SK-N-SH (cell line): ENCODE results near the gene ARHGEF10L. TPM values are rescaled to one million over a fixed set of nuclear protein-coding genes. Genes with fewer than 3 reads are reported as not detected.

Source experiments
- CTCF ChIA-PET: fragments of 300-600, 350-600 bp; formaldehyde crosslinking; extraction: SDS; loops from one replicate; lab custom pipeline; 2021; lab: Yijun Ruan, JAX
- POLR2A ChIA-PET: fragments of 350-600 bp; sonication (Branson Sonifier 250); formaldehyde crosslinking; extraction: SDS; loops from one replicate; lab custom pipeline; 2020; ENCODE audit warnings: antibody characterized with exemption, inconsistent platforms; lab: Yijun Ruan, JAX
- DNase-seq: peaks from one replicate; pipeline ENCODE4 v3.0.0; 2012
- H2AFZ ChIP-seq: fragments of 200-600 bp; sonication (generic); 2 replicates; pipeline ENCODE4 v1.8.1; 2016; ENCODE audit warnings: antibody characterized with exemption, mild to moderate bottlenecking, low read depth
- H3F3A ChIP-seq: fragments of 200-600 bp; sonication (generic); replicated peaks from 2 replicates; pipeline ENCODE3; 2016; ENCODE audit warnings: antibody characterized with exemption, mild to moderate bottlenecking; ENCODE audit not compliant: insufficient read depth
- H3K27ac ChIP-seq, 2 experiments: fragments of 200-500 bp in 1 of 2; fragments of 200-600 bp in 1 of 2; sonication (Bioruptor generic) in 1 of 2; sonication (generic), shearing (Covaris generic) in 1 of 2; 2 replicates each; pipeline versions ENCODE4 v1.5.1 to v1.6.1; 2014 to 2016; ENCODE audit warnings: low read depth in 2 of 2, inconsistent platforms in 1 of 2, low read length in 1 of 2, mild to moderate bottlenecking in 1 of 2, mixed read lengths in 1 of 2
- H3K27me3 ChIP-seq: fragments of 200-600 bp; sonication (generic), shearing (Covaris generic); 2 replicates; pipeline ENCODE4 v1.6.1; 2016; ENCODE audit warnings: mixed run types; ENCODE audit not compliant: insufficient read depth
- H3K36me3 ChIP-seq, 2 experiments: fragments of 200-500 bp in 1 of 2; fragments of 200-600 bp in 1 of 2; sonication (Bioruptor generic) in 1 of 2; sonication (generic) in 1 of 2; replicated peaks in 1 of 2; 2 replicates each; pipeline versions ENCODE3 to v1.5.1; 2014 to 2016; ENCODE audit warnings: low read length in 1 of 2, mild to moderate bottlenecking in 1 of 2; ENCODE audit not compliant: insufficient read depth in 2 of 2, control insufficient read depth in 1 of 2
- H3K4me1 ChIP-seq, 2 experiments: fragments of 200-500 bp in 1 of 2; fragments of 200-600 bp in 1 of 2; sonication (Bioruptor generic) in 1 of 2; sonication (generic), shearing (Covaris generic) in 1 of 2; 2 replicates each; pipeline versions ENCODE4 v1.5.1 to v1.6.1; 2014 to 2016; ENCODE audit warnings: low read depth in 1 of 2, low read length in 1 of 2, mixed run types in 1 of 2; ENCODE audit not compliant: insufficient read depth in 2 of 2, control insufficient read depth in 1 of 2
- H3K4me2 ChIP-seq: fragments of 200-600 bp; sonication (generic), shearing (Covaris generic); 2 replicates; pipeline ENCODE4 v1.6.1; 2017; ENCODE audit warnings: mixed run types
- H3K4me3 ChIP-seq, 2 experiments: fragments of 200-500 bp in 1 of 2; fragments of 200-600 bp in 1 of 2; sonication (Bioruptor generic) in 1 of 2; sonication (generic), shearing (Covaris generic) in 1 of 2; 2 replicates each; pipeline versions ENCODE4 v1.5.1 to v1.8.1; 2014 to 2016; ENCODE audit warnings: low read depth in 2 of 2, inconsistent platforms in 1 of 2, low read length in 1 of 2, mild to moderate bottlenecking in 1 of 2, mixed read lengths in 1 of 2, moderate library complexity in 1 of 2
- H3K79me2 ChIP-seq: fragments of 200-600 bp; sonication (generic); 2 replicates; pipeline ENCODE4 v1.8.1; 2017; ENCODE audit warnings: mild to moderate bottlenecking; ENCODE audit not compliant: insufficient read depth
- H3K9ac ChIP-seq: fragments of 200-600 bp; sonication (generic); 2 replicates; pipeline ENCODE4 v1.6.1; 2017; ENCODE audit warnings: mixed run types
- H3K9me2 ChIP-seq: fragments of 200-600 bp; sonication (generic); 2 replicates; pipeline ENCODE4 v1.6.1; 2017; ENCODE audit warnings: mixed run types
- H3K9me3 ChIP-seq: fragments of 200-600 bp; sonication (generic); 2 replicates; pipeline ENCODE4 v1.6.1; 2017; ENCODE audit warnings: mixed run types, mild to moderate bottlenecking, moderate library complexity
- H4K20me1 ChIP-seq: fragments of 200-600 bp; sonication (generic); 2 replicates; pipeline ENCODE4 v1.6.1; 2017; ENCODE audit warnings: mild to moderate bottlenecking, mixed run types; ENCODE audit not compliant: insufficient read depth
- EP300 ChIP-seq, 2 experiments: IDR thresholded peaks; 2 replicates each; pipeline versions ENCODE4 v1.4.0 to v1.6.1; 2012; ENCODE audit warnings: borderline replicate concordance in 1 of 2, low read depth in 1 of 2, low read length in 1 of 2
- GABPA ChIP-seq: IDR thresholded peaks from 2 replicates; pipeline ENCODE4 v1.4.0; 2012; ENCODE audit warnings: low read depth, mild to moderate bottlenecking
- MAX ChIP-seq: IDR thresholded peaks from 2 replicates; pipeline ENCODE4 v1.4.0; 2012; ENCODE audit warnings: low read depth
- NFIC ChIP-seq: IDR thresholded peaks from 2 replicates; pipeline ENCODE4 v1.4.0; 2012; ENCODE audit warnings: borderline replicate concordance
- POLR2AphosphoS5 ChIP-seq: IDR thresholded peaks from 2 replicates; pipeline ENCODE4 v1.6.1; 2012; ENCODE audit warnings: low read depth, low read length
- RAD21 ChIP-seq: IDR thresholded peaks from 2 replicates; pipeline ENCODE4 v1.6.1; 2012; ENCODE audit warnings: mild to moderate bottlenecking, low read length
- RCOR1 ChIP-seq: fragments of 150-350 bp; IDR thresholded peaks from 2 replicates; pipeline ENCODE4 v1.6.1; 2017; ENCODE audit warnings: antibody characterized with exemption, low read length
- RFX5 ChIP-seq: IDR thresholded peaks from 2 replicates; pipeline ENCODE4 v1.6.1; 2012; ENCODE audit warnings: mild to moderate bottlenecking, improper control_type of control experiment, low read length
- SIN3A ChIP-seq: IDR thresholded peaks from 2 replicates; pipeline ENCODE4 v1.6.1; 2012; ENCODE audit warnings: low read depth, mild to moderate bottlenecking, low read length, moderate library complexity, borderline replicate concordance
- SMC3 ChIP-seq: IDR thresholded peaks from 2 replicates; pipeline ENCODE4 v1.6.1; 2012; ENCODE audit warnings: low read depth, low read length, improper control_type of control experiment
- TAF1 ChIP-seq: IDR thresholded peaks from 2 replicates; pipeline ENCODE4 v1.6.1; 2012; ENCODE audit warnings: low read depth, mild to moderate bottlenecking, low read length, moderate library complexity, borderline replicate concordance
- TEAD4 ChIP-seq: IDR thresholded peaks from 2 replicates; pipeline ENCODE4 v1.4.0; 2012; ENCODE audit warnings: mild to moderate bottlenecking, borderline replicate concordance; ENCODE audit not compliant: insufficient read depth
- USF2 ChIP-seq: fragments of 150-350 bp; IDR thresholded peaks from 2 replicates; pipeline ENCODE4 v1.6.1; 2017; ENCODE audit warnings: antibody characterized with exemption, low read length, low read depth, borderline replicate concordance
- ZBTB33 ChIP-seq: IDR thresholded peaks from 2 replicates; pipeline ENCODE4 v1.4.0; 2012; ENCODE audit warnings: low read depth, borderline replicate concordance
- WGBS: methylation state at CpG from one replicate; pipeline ENCODE4 v1.1.6; 2017; ENCODE audit warnings: low lambda C conversion rate; 5-methylcytosine and 5-hydroxymethylcytosine counted together
- polyA plus RNA-seq, 3 experiments: library from polyadenylated mRNA; depleted of rRNA; stranded (reverse); fragments of >200 nt; gene quantifications; 2 replicates each; pipeline ENCODE4 v1.2.3, GENCODE V29; 2012

ARHGEF10L gene
- polyA plus RNA-seq, 1 of the 3 experiments (the other 2 are of a cell fraction): 12.5 TPM

GRCh38 chr1:17648457-17649145 is 109.1 kb downstream of the ARHGEF10L start:
- TF ChIP-seq RCOR1 (no peak), RFX5 (no peak), SMC3 (no peak), EP300 (IDR thresholded peaks at IDR 0.05; ENCODE audit: borderline replicate concordance in 1 of 2, low read depth in 1 of 2, low read length in 1 of 2) (no peak), NFIC (0 out of 2 replicates have a peak, but pooled peaks have one; percentile 12), POLR2AphosphoS5 (no peak), RAD21 (no peak), USF2 (no peak), ZBTB33 (peak; percentile 26; the same call in 1 of the 2 replicates), MAX (no peak), TAF1 (no peak), TEAD4 (no peak), SIN3A (no peak), GABPA (no peak)
- TF ChIP-seq, all 33 proteins: peak for 2
- no peaks in the 10 kb centered on the region for H3K9me3 ChIP-seq
- no peaks in the 10 kb centered on the region for H3K27me3 ChIP-seq
- ChIA-PET CTCF (interaction anchor here (1.3 to 6.3 kb wide), 5 partner anchors 13 to 933 kb away, joined by 4 to 49 read pairs (median 4); no protein-coding TSS in a partner anchor), POLR2A (no interaction called here)
- no peaks in the 10 kb centered on the region for H3K79me2 ChIP-seq
- H3K4me1 ChIP-seq: peaks cover 0 to 11% of the 10 kb centered on the region in 2 experiments; a peak in 1 of 4 replicates
- no peaks in the 10 kb centered on the region for H3F3A ChIP-seq
- no peaks in the 10 kb centered on the region for H4K20me1 ChIP-seq
- DNase-seq: no peak
- no peak overlapping the region for H3K4me3 ChIP-seq
- WGBS: 90% methylated on average over 13 of the region's 20 CpGs
- H3K27ac ChIP-seq: no peak overlapping the region
- H3K9ac ChIP-seq: no peak overlapping the region
- no peak overlapping the region for H2AFZ ChIP-seq
- H3K36me3 ChIP-seq: peaks cover 0 to 11% of the 10 kb centered on the region in 2 experiments
- H3K4me2 ChIP-seq: no peak overlapping the region
- no peaks in the 10 kb centered on the region for H3K9me2 ChIP-seq
